ENCODE measurements around the gene C1orf226. TPM values are rescaled to one million over a fixed set of nuclear protein-coding genes. Genes with fewer than 3 reads are reported as not detected.

Gene C1orf226
- total RNA-seq, 1 experiment from 2014 or later, result 7.7 TPM

DNA sequence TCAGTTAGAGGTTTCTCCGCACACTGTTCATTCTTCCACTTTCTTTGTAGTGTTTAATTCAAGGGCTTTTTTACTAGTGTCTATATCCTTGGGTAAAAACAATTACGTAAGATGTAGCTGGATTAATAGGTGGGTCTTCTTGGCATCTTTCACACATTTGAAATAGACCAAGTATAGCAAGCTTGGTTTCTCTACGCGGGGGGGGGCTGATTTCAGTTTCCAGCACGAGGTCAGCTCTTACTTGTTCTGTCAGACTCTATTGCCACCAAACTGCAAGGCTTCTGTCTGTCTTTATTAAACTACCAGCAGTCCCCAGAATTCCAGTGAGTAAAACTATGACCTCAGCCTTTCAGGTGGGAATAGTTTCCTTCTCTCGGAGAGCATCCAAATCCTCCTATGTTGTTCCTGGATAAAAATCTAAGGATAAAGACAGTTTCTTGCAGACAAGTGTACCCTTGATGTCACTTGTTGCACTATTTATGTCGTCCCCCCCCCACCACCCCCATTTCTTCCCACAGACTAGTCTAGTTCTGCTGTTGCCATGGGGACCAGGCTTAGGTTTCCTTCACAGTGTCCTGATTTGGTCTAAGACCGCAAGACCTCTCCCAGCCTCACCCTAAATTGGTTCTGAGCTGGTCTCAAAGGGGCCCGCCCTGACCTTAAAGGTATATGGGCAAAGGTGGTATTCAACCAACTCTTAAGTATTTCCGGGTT, 21.8 kb upstream of the C1orf226 start (continued):
- TF ChIP-seq, protein P1, sequence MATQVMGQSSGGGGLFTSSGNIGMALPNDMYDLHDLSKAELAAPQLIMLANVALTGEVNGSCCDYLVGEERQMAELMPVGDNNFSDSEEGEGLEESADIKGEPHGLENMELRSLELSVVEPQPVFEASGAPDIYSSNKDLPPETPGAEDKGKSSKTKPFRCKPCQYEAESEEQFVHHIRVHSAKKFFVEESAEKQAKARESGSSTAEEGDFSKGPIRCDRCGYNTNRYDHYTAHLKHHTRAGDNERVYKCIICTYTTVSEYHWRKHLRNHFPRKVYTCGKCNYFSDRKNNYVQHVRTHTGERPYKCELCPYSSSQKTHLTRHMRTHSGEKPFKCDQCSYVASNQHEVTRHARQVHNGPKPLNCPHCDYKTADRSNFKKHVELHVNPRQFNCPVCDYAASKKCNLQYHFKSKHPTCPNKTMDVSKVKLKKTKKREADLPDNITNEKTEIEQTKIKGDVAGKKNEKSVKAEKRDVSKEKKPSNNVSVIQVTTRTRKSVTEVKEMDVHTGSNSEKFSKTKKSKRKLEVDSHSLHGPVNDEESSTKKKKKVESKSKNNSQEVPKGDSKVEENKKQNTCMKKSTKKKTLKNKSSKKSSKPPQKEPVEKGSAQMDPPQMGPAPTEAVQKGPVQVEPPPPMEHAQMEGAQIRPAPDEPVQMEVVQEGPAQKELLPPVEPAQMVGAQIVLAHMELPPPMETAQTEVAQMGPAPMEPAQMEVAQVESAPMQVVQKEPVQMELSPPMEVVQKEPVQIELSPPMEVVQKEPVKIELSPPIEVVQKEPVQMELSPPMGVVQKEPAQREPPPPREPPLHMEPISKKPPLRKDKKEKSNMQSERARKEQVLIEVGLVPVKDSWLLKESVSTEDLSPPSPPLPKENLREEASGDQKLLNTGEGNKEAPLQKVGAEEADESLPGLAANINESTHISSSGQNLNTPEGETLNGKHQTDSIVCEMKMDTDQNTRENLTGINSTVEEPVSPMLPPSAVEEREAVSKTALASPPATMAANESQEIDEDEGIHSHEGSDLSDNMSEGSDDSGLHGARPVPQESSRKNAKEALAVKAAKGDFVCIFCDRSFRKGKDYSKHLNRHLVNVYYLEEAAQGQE (IDR thresholded peaks at IDR 0.05; ENCODE audit: low read depth), result no peak
- TF ChIP-seq ELF1 (IDR thresholded peaks at IDR 0.05; ENCODE audit: borderline replicate concordance, low read depth), result no peak
- no peak for TF ChIP-seq FOSL1 (IDR thresholded peaks at IDR 0.05; ENCODE audit: low read depth)
- no peak for TF ChIP-seq CBX3 (IDR thresholded peaks at IDR 0.05; ENCODE audit: low read depth)

DNA sequence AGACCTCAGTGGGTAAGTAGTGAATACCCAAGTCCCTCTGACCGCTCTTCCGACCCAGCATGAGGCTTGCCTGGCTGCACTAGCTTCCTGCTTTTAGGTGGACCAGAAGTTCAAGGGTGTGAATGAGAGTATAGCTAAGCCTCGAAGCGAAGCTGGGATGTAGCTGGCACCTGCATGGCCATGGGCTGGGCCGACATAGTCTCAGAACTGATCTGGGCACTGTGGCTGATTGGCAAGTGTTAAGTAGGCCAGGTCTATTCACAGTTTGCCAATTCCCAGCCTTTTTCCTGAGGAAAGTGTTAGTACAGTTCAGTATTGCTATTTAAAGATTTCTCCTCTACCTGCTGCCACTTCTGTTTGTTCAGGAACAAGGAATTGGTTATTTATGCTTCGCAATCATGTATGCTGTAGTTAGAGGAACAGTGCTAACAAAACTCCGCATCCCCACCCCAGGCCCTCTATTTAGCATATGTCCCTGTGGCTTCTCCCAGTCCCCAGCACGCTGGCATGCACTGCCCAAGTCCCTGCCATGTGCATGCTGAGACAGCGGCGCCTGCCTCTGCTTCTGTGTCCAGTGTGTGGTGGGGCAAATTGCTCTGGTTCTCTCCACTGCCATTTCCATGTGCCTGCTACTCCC, 21.2 kb upstream of the C1orf226 start:
- Histone ChIP-seq H3K79me2 (ENCODE audit: insufficient read depth, low read length) (no peaks in the 10 kb centered on the region), H3K4me3 (replicated peaks in 1 of 2; ENCODE audit: low read depth in 1 of 2, low read length in 2 of 2) (no peak overlapping the region), H3K9me3 (ENCODE audit: control insufficient read depth in 1 of 2, insufficient read depth in 1 of 2, low read depth in 1 of 2, low read length in 2 of 2) (no peaks in the 10 kb centered on the region), H3K4me1 (ENCODE audit: control insufficient read depth in 1 of 2, insufficient read depth in 2 of 2, low read length in 2 of 2) (no peaks in the 10 kb centered on the region), H3K27ac (ENCODE audit: low read depth, low read length) (no peak overlapping the region), H2AFZ (ENCODE audit: low read depth, low read length, poor library complexity, severe bottlenecking) (no peak overlapping the region), H3K9me2 (ENCODE audit: insufficient read depth) (no peaks in the 10 kb centered on the region), H3K36me3 (ENCODE audit: control insufficient read depth in 1 of 2, insufficient read depth in 2 of 2, low read length in 2 of 2) (peaks cover 0 to 3% of the 10 kb centered on the region in 2 experiments; a peak in 1 of 4 replicates), H3K9ac (ENCODE audit: low read length) (no peak overlapping the region), H4K20me1 (ENCODE audit: insufficient read depth) (no peaks in the 10 kb centered on the region), H3K4me2 (ENCODE audit: low read length) (no peak overlapping the region), H3K27me3 (ENCODE audit: insufficient read depth, low read length) (no peaks in the 10 kb centered on the region)
- ChIA-PET CTCF (no interaction called here), POLR2A (no interaction called here), RAD21 (ENCODE audit: low non-redundant PET in 1 of 2, low total read pairs in 2 of 2, uncharacterized antibody in 2 of 2, unreplicated experiment in 2 of 2) (no interaction called here)
- intact Hi-C loops (cut with micrococcal nuclease), result no loop called here
- DNase-seq (ENCODE audit: low read depth, low spot score), result no peak
- BruUV-seq (replicated peaks), result no TSS peak
- no peak for TF ChIP-seq ZNF274 (IDR thresholded peaks at IDR 0.05; ENCODE audit: low read depth, low read length)
- no peak for TF ChIP-seq EGR1 (IDR thresholded peaks at IDR 0.05; ENCODE audit: low read depth)
- TF ChIP-seq EZH2phosphoT487 (IDR thresholded peaks at IDR 0.05; ENCODE audit: borderline replicate concordance), result no peak
- TF ChIP-seq CEBPB (IDR thresholded peaks at IDR 0.05; ENCODE audit: low read depth), result no peak
- no peak for TF ChIP-seq EZH2 (IDR thresholded peaks at IDR 0.05)
- TF ChIP-seq, protein P2, sequence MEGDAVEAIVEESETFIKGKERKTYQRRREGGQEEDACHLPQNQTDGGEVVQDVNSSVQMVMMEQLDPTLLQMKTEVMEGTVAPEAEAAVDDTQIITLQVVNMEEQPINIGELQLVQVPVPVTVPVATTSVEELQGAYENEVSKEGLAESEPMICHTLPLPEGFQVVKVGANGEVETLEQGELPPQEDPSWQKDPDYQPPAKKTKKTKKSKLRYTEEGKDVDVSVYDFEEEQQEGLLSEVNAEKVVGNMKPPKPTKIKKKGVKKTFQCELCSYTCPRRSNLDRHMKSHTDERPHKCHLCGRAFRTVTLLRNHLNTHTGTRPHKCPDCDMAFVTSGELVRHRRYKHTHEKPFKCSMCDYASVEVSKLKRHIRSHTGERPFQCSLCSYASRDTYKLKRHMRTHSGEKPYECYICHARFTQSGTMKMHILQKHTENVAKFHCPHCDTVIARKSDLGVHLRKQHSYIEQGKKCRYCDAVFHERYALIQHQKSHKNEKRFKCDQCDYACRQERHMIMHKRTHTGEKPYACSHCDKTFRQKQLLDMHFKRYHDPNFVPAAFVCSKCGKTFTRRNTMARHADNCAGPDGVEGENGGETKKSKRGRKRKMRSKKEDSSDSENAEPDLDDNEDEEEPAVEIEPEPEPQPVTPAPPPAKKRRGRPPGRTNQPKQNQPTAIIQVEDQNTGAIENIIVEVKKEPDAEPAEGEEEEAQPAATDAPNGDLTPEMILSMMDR (IDR thresholded peaks at IDR 0.05 in 2 of 3, conservative IDR thresholded peaks at IDR 0.05 in 1 of 3; ENCODE audit: borderline replicate concordance in 1 of 3, insufficient read depth in 1 of 3, low read depth in 2 of 3, low read length in 2 of 3), result no peak
- no peak for TF ChIP-seq TCF7L2 (IDR thresholded peaks at IDR 0.05; ENCODE audit: borderline replicate concordance, extremely low read depth, insufficient read depth, insufficient read length)
- TF ChIP-seq ELF1 (IDR thresholded peaks at IDR 0.05; ENCODE audit: borderline replicate concordance, low read depth), result no peak
- no peak for ATAC-seq

Measured in HCT116 (cell line).